Measurements from ENCODE around the gene PLRG1.
A peak's percentile ranks its signal among the peaks of the same experiment; 100 is the strongest.

The PLRG1 gene

DNA sequence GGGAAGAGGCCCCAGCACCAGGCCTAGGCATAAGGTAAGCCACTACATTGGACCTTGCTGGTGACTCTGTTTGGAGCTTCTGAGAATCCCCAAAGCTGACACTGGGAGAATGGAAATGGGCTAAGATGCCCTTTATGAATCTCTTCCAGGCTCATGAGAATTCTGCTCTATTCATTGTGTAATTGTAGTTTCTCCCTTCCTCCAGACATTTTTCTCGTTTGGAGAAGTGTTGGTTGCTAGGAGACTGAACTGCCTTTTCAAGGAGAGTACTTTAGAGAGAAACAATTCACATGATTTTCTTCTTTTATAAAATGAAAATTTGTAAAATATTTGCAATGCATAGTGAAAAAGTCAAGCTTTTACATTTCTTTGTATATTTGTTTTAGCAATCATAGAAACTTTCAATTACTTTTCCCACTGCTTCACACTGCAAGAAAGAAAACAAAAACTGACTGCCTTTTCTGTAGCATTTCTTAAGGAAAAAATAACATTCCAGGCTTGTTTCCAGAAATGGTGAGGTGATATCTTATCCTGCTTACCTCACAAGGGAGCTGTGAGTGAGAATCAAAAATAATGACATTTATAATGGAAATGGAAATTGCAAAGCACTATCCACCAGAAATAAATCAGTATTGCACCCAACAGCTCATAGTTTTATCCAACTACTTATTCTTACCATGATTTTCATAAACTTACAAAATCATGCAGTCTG is 33.7 kb downstream of the PLRG1 start:
- DNase-seq: no peak

GRCh38 chr4:154511981-154512380 is 38.2 kb downstream of the PLRG1 start:
- DNase-seq: no peak

DNA sequence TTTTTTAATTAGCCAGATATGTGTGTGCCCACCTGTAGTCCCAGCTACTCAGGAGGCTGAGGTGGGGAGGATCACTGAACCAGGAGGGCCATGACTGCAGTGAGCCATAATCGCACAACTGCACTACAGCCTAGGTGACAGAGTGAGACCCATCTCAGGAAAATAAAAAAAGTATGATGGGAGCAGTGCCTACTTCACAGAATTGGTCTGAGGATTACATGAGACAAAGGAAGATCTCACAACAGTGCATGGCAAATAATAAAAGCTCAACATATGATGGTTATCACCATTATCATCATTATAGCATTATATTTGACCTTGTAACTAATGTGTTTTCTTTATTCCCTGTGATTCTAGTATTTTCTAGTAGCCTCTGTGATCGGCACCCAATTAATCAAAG is 38.7 kb downstream of the PLRG1 start:
- no peak for DNase-seq

DNA sequence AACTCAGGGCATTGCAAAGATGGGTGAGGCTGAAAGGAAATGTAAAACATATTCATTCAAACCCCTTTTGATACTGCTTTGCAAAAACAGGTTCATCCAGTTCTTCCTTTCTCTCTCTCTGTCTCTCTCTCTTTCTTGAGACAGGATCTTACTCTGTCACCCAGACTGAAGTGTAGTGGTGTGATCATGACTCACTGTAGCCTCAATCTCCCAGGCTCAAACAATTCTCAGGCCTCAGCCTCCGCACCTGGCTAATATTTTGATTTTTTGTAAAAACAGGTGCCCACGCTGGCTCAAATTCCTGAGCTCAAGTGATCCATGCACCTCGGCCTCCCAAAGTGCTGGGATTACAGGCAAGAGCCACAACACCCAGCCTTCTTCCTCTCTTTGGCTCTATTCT is 43.0 kb downstream of the PLRG1 start:
- DNase-seq: no peak

DNA sequence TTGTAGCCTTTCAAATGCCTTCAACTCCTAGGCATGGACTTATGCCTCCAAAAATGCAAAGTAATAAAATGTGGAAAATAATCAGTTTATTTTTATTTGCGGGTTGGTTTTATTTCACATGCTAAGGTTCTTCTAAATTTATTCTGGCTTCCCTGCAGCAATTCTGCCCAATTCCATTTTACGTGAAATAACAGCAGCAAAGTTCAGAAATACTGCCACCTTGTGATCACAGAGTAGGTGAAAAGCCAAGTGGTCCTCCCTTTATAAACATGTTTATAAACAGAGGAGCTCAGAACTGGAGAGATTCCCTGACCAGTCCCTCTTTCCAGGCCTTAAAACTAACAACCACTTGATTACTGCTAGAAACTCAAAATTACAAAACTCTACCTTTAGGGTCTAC is 43.9 kb downstream of the PLRG1 start:
- no peak for DNase-seq

GRCh38 chr4:154503598-154503997 is 46.6 kb downstream of the PLRG1 start:
- DNase-seq: peak in 1 of 2 experiments; percentile 27

DNA sequence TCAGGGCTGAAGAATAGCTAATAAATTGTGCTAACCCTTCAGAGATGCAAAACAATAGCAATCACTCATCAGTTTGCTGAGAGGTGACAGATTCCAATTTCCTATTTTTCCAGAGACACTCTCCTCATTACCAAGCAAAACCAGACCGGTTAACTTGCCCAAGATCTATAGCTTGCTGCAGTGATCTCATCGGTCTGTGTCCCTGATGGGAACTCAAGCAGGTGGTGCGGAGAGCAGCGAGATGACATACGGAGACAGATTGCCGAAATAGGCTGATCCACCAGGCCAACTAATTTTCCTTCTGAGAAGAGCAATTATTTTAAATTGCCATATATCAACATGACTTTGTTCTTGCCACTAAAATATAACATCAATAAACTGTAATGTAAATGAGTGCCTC is 48.1 kb downstream of the PLRG1 start:
- peak in 1 of 2 experiments; percentile 4 for DNase-seq

GRCh38 chr4:154497889-154498288 is 52.3 kb downstream of the PLRG1 start:
- DNase-seq: no peak

DNA sequence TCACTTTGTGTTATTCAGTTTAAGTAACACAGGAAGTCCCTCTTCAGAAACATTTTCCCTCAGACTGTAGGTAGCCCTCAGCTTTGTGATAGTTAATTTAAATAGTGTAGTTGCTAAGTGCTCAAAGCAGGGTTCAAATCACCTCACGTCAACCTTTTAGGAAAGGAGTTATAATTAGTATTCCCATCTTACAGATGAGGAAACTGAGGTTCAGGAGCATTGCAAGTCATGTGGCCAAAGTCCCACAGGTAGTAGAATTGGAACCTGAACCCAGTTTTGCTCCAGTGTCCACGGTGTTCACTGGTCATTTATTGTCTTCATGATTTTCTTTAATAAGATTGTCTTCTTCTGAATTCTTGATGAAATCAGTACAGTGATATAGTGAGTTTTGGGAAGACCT is 54.3 kb downstream of the PLRG1 start:
- DNase-seq: no peak

GRCh38 chr4:154492288-154492687 is 57.9 kb downstream of the PLRG1 start:
- no peak for DNase-seq

DNA sequence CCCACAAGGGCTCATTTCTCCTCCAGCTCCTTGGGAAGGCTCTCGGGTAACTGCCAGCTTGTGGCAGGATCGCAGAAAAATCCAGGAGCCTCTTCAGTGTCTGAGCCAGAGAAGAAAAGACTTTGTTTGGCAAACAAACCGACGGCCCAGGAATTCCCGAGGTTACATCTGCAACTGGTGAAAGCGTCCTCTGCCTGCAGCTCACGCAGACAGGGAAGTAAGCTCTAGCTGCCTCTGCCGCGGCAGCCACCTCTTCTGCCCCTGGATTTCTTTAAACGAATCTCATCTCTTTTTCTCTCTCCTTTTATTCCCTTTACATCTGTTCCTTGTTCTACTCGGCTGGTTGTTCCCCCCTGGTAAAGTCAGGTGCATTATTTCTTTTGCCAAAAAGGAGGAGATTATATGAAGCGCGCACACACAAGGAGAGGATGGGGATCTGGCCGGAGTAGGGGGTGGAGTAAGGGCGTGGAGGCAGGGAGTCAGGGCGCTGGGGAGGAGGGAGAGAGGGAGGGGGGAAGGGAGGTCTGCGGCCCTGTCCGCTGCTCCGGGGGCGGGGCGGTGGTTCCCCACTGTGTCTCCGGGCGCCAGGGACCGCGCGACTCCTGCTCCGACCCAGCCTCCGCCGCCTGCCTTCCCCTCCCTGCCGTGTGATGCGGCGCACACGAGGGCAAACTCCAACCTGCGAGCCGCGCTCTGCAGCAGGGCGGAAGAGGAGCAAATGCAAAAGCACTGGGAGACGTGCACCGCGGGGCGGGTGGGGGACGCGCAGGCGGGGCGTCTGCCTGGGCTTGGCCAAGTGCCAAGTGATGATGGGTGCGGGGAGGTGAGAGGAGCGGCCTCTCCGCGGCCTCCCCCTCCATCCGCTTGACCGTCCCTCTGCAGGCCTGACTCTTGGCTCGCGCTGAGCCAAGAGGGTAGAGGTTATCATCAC is 58.6 kb downstream of the PLRG1 start, which contains the start of gene DCHS2:
TSS of gene DCHS2 (minus strand) at position 459 of the 931 bp plus-strand sequence. CDS start at position 15, 444 bp downstream.
- peak in 1 of 2 experiments; percentile 13 for DNase-seq

DNA sequence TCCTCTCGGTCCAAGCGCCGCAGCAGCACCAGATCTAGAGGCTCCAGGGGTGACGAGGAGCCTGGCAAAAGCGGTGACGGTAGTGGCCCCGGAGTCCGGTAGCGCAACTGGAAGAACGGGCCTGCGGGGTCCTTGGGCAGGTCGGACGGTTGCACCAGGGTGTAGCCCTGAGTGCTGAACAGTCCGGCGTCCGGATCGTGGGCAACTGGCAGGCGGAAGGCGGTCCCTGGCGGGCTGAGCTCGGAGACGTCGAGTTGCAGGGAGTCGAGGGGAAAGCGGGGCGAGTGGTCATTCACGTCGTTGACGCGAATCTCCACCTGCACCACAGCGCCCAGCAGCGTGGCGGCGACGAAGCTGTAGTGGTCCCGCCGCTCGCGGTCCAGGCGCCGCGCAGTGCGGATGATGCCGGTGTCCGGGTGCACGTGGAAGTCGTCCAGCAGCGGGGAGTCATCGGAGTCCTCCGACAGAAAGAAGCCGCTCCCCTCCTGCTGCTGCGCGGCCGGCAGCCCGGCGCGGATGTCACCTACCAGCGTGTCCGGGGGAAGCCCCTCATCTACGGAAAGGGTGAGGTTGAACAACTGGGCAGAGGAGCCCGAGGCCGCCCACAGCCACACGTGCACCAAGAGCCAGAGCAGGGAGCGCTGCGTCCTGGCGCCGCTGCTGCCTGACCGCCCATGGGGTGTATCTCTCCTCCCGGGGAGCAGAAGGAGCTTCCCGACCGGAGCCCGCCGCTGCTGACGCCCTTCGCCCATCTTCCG is 59.4 kb downstream of the PLRG1 start:
- DNase-seq: no peak

DNA sequence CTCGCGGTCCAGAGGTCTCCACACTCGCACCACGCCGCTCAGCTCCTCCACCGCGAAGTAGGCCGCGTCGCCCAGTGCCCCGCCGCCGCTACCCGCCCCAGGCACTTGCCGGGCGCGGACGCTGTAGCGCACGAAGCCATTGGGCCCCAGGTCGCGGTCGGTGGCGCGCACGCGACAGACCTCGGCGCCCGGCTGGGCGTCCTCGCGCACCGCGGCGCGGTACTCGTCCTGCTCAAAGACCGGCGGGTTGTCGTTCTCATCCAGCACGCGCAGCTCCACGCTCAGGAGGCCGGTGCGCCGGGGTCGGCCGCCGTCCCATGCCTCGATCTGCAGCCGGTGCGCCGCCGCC is 60.0 kb downstream of the PLRG1 start:
- DNase-seq: no peak

GRCh38 chr4:154489558-154490233 is 60.5 kb downstream of the PLRG1 start:
- DNase-seq: no peak

DNA sequence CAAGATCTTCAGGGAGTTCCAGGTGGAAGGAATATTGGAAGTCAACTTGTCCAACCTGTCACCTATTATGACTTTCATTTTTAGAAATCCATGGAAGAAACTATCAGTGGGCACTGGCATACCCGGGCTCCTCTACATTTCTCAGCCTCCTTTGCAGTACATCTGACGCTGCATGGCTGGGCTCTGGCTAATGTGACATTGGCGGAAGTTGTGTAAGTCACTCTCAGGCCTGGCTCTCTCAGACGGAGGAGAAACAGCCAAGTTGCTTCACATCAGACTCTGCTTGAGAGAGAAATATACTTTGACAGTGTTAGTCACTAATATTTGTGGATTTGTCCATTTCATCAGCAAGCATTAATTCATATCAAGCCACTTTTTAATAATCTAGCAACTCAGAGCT is 63.1 kb downstream of the PLRG1 start:
- DNase-seq: no peak

GRCh38 chr4:154485127-154485773 is 65.0 kb downstream of the PLRG1 start:
- no peak for DNase-seq

Measured in NCI-H524 (cell line).